Activated T-helper 2 cell treated with anti-CD3 and anti-CD28 coated beads, Interferon-gamma antibody, Interleukin-2, Interleukin-4, amounts not matched to agents 10 μg/mL and 5 μg/mL and 100 μg/mL, durations not matched to agents 14 hours and 24 hours and 36 hours (primary cell): Measurements from ENCODE around the gene CCDC47. TPM values are rescaled to one million over a fixed set of nuclear protein-coding genes. Genes with fewer than 3 reads are reported as not detected.
A peak's percentile ranks its signal among the peaks of the same experiment; 100 is the strongest.

Source experiments
- DNase-seq: peaks from one replicate; pipeline ENCODE4 v3.0.0; 2021; ENCODE audit warnings: low spot score
- H3K27ac Mint-ChIP-seq: one replicate; pipeline ENCODE4 v1.8.0; 2021; ENCODE audit warnings: mixed read lengths
- H3K27me3 Mint-ChIP-seq: one replicate; pipeline ENCODE4 v1.8.0; 2021; ENCODE audit warnings: low read depth, mixed read lengths
- H3K36me3 Mint-ChIP-seq: one replicate; pipeline ENCODE4 v1.8.0; 2021; ENCODE audit warnings: low read depth, mixed read lengths
- H3K4me1 Mint-ChIP-seq: one replicate; pipeline ENCODE4 v1.8.0; 2021; ENCODE audit warnings: low read depth, mixed read lengths
- H3K4me3 Mint-ChIP-seq: one replicate; pipeline ENCODE4 v1.8.0; 2021; ENCODE audit warnings: low read depth, mild to moderate bottlenecking, moderate library complexity, mixed read lengths
- H3K9me3 Mint-ChIP-seq: one replicate; pipeline ENCODE4 v1.8.0; 2021; ENCODE audit warnings: mixed read lengths
- intact Hi-C: fragments of 100-400 bp; cut with micrococcal nuclease; formaldehyde crosslinking; loops from one replicate; pipeline ENCODE4 v1.15.1; 2023
- total RNA-seq: library from RNA; stranded (reverse); gene quantifications from 2 replicates; pipeline ENCODE4 v1.2.3, GENCODE V29; 2022

CCDC47 gene
- total RNA-seq = 70.0 and 73.7 TPM in 2 replicates

GRCh38 chr17:63773272-63774140, at the start of gene CCDC47:
Gene CCDC47 (minus strand): TSS chr17:63773597. CDS start chr17:63766175, 7,422 bp downstream.
- intact Hi-C loops = loop anchor here (1.0 to 10.0 kb wide), 7 partner anchors 31 to 731 kb away; partner anchors contain the start of genes CEP95, DCAF7, DDX5 and FTSJ3

GRCh38 chr17:63822537-63822936, 49.1 kb upstream of the CCDC47 start:
- no peak for DNase-seq
- no peaks in the 10 kb centered on the region for H3K27me3 Mint-ChIP-seq
- peak overlapping the region; percentile 56 for H3K27ac Mint-ChIP-seq
- peaks cover 96% of the 10 kb centered on the region for H3K36me3 Mint-ChIP-seq
- intact Hi-C loops = no loop called here
- H3K4me1 Mint-ChIP-seq = peaks cover 28% of the 10 kb centered on the region
- no peaks in the 10 kb centered on the region for H3K9me3 Mint-ChIP-seq
- no peak overlapping the region for H3K4me3 Mint-ChIP-seq

More at GRCh38 chr17:63773272-63774140, at the start of gene CCDC47:
- Mint-ChIP-seq H3K4me1 (peaks cover 36% of the 10 kb centered on the region), H3K27me3 (no peaks in the 10 kb centered on the region), H3K4me3 (peak within 1 kb of the TSS; percentile 92), H3K9me3 (no peaks in the 10 kb centered on the region), H3K27ac (peak within 1 kb of the TSS; percentile 99), H3K36me3 (peaks cover 58% of the 10 kb centered on the region)
- peak; percentile 99 for DNase-seq

- no peaks in the 10 kb centered on the region for H3K27me3 Mint-ChIP-seq
- peak overlapping the region; percentile 19 for H3K4me3 Mint-ChIP-seq
- peaks cover 96% of the 10 kb centered on the region for H3K36me3 Mint-ChIP-seq
- H3K27ac Mint-ChIP-seq = peak overlapping the region; percentile 38
- DNase-seq = no peak
- H3K4me1 Mint-ChIP-seq = peaks cover 28% of the 10 kb centered on the region
- intact Hi-C loops = no loop called here
- H3K9me3 Mint-ChIP-seq = no peaks in the 10 kb centered on the region
Observed at GRCh38 chr17:63821804-63822203, 48.4 kb upstream of the CCDC47 start.

- H3K4me1 Mint-ChIP-seq = peaks cover 25% of the 10 kb centered on the region
- H3K27me3 Mint-ChIP-seq = no peaks in the 10 kb centered on the region
- peak overlapping the region; percentile 38 for H3K4me3 Mint-ChIP-seq
- intact Hi-C loops = no loop called here
- H3K27ac Mint-ChIP-seq = peak overlapping the region; percentile 2
- H3K9me3 Mint-ChIP-seq = no peaks in the 10 kb centered on the region
- H3K36me3 Mint-ChIP-seq = peaks cover 96% of the 10 kb centered on the region
- no peak for DNase-seq
Observed at GRCh38 chr17:63820963-63821561, 47.7 kb upstream of the CCDC47 start.

- Mint-ChIP-seq H3K36me3 (peaks cover 94% of the 10 kb centered on the region), H3K4me1 (peaks cover 19% of the 10 kb centered on the region), H3K4me3 (no peak overlapping the region), H3K27ac (peak overlapping the region; percentile 54), H3K27me3 (no peaks in the 10 kb centered on the region), H3K9me3 (no peaks in the 10 kb centered on the region)
- DNase-seq = no peak
- intact Hi-C loops = no loop called here
Observed at GRCh38 chr17:63819585-63820537, 46.5 kb upstream of the CCDC47 start.

GRCh38 chr17:63819131-63819530, 45.7 kb upstream of the CCDC47 start:
- Mint-ChIP-seq H3K27me3 (no peaks in the 10 kb centered on the region), H3K36me3 (peaks cover 94% of the 10 kb centered on the region), H3K27ac (no peak overlapping the region), H3K4me3 (no peak overlapping the region), H3K4me1 (peaks cover 18% of the 10 kb centered on the region), H3K9me3 (no peaks in the 10 kb centered on the region)
- intact Hi-C loops = no loop called here
- no peak for DNase-seq

- Mint-ChIP-seq H3K27me3 (no peaks in the 10 kb centered on the region), H3K4me3 (no peak overlapping the region), H3K36me3 (peaks cover 94% of the 10 kb centered on the region), H3K9me3 (no peaks in the 10 kb centered on the region), H3K27ac (no peak overlapping the region), H3K4me1 (peaks cover 8% of the 10 kb centered on the region)
- intact Hi-C loops = no loop called here
- DNase-seq = no peak
Observed at GRCh38 chr17:63817736-63818385, 44.5 kb upstream of the CCDC47 start.

GRCh38 chr17:63816669-63817068, 43.3 kb upstream of the CCDC47 start:
- peaks cover 3% of the 10 kb centered on the region for H3K4me1 Mint-ChIP-seq
- no peak overlapping the region for H3K4me3 Mint-ChIP-seq
- H3K27me3 Mint-ChIP-seq = no peaks in the 10 kb centered on the region
- H3K27ac Mint-ChIP-seq = no peak overlapping the region
- intact Hi-C loops = no loop called here
- H3K9me3 Mint-ChIP-seq = no peaks in the 10 kb centered on the region
- peaks cover 94% of the 10 kb centered on the region for H3K36me3 Mint-ChIP-seq
- DNase-seq = no peak

- no peaks in the 10 kb centered on the region for H3K9me3 Mint-ChIP-seq
- H3K4me1 Mint-ChIP-seq = peaks cover 2% of the 10 kb centered on the region
- intact Hi-C loops = no loop called here
- H3K27me3 Mint-ChIP-seq = no peaks in the 10 kb centered on the region
- H3K4me3 Mint-ChIP-seq = no peak overlapping the region
- no peak for DNase-seq
- no peak overlapping the region for H3K27ac Mint-ChIP-seq
- H3K36me3 Mint-ChIP-seq = peaks cover 95% of the 10 kb centered on the region
Observed at GRCh38 chr17:63816123-63816522, 42.7 kb upstream of the CCDC47 start.

GRCh38 chr17:63809970-63810369, 36.6 kb upstream of the CCDC47 start:
- Mint-ChIP-seq H3K27ac (no peak overlapping the region), H3K36me3 (peaks cover 90% of the 10 kb centered on the region)

GRCh38 chr17:63805591-63805990, 32.2 kb upstream of the CCDC47 start:
- intact Hi-C loops = no loop called here
- H3K27ac Mint-ChIP-seq = no peak overlapping the region
- no peaks in the 10 kb centered on the region for H3K27me3 Mint-ChIP-seq
- peaks cover 6% of the 10 kb centered on the region for H3K4me1 Mint-ChIP-seq
- DNase-seq = no peak
- no peak overlapping the region for H3K4me3 Mint-ChIP-seq
- H3K36me3 Mint-ChIP-seq = peaks cover 71% of the 10 kb centered on the region
- H3K9me3 Mint-ChIP-seq = no peaks in the 10 kb centered on the region

More at GRCh38 chr17:63809970-63810369, 36.6 kb upstream of the CCDC47 start:
- Mint-ChIP-seq H3K4me1 (peaks cover 4% of the 10 kb centered on the region), H3K27me3 (no peaks in the 10 kb centered on the region), H3K9me3 (no peaks in the 10 kb centered on the region), H3K4me3 (no peak overlapping the region)
- intact Hi-C loops = no loop called here
- no peak for DNase-seq

GRCh38 chr17:63804328-63804727, 30.9 kb upstream of the CCDC47 start:
- Mint-ChIP-seq H3K9me3 (no peaks in the 10 kb centered on the region), H3K4me1 (peaks cover 6% of the 10 kb centered on the region), H3K36me3 (peaks cover 73% of the 10 kb centered on the region), H3K4me3 (no peak overlapping the region), H3K27ac (no peak overlapping the region), H3K27me3 (no peaks in the 10 kb centered on the region)
- no peak for DNase-seq
- intact Hi-C loops = no loop called here
